Measurements from ENCODE around the gene DLGAP4.

DLGAP4 gene

GRCh38 chr20:36445847-36446246, 139.7 kb downstream of the DLGAP4 start:
- no peak for DNase-seq (ENCODE audit: low read depth in 4 of 4, low spot score in 1 of 4)

- no peak for DNase-seq (ENCODE audit: low read depth in 4 of 4, low spot score in 1 of 4)
Measured at GRCh38 chr20:36446557-36446956, 140.4 kb downstream of the DLGAP4 start.

- DNase-seq (ENCODE audit: low read depth in 4 of 4, low spot score in 1 of 4), result no peak
Measured at GRCh38 chr20:36447101-36447500, 141.0 kb downstream of the DLGAP4 start.

GRCh38 chr20:36449663-36450062, 143.5 kb downstream of the DLGAP4 start:
- DNase-seq (ENCODE audit: low read depth in 4 of 4, low spot score in 1 of 4), result no peak

- no peak for DNase-seq (ENCODE audit: low read depth in 4 of 4, low spot score in 1 of 4)
Measured at GRCh38 chr20:36454332-36454697, 148.2 kb downstream of the DLGAP4 start.

- DNase-seq (ENCODE audit: low read depth in 4 of 4, low spot score in 1 of 4), result no peak
Measured at GRCh38 chr20:36454698-36455427, 148.7 kb downstream of the DLGAP4 start.

GRCh38 chr20:36455972-36456625, 150.0 kb downstream of the DLGAP4 start:
- DNase-seq (ENCODE audit: low read depth in 4 of 4, low spot score in 1 of 4), result no peak

- DNase-seq (ENCODE audit: low read depth in 4 of 4, low spot score in 1 of 4), result peak; percentile 72 to 87 (median 80)
Measured at GRCh38 chr20:36460648-36461599, 154.8 kb downstream of the DLGAP4 start.

GRCh38 chr20:36461600-36462439, 155.7 kb downstream of the DLGAP4 start:
- DNase-seq (ENCODE audit: low read depth in 4 of 4, low spot score in 1 of 4), result peak in 2 of 4 experiments; percentile 9 to 22

GRCh38 chr20:36462440-36463211, 156.5 kb downstream of the DLGAP4 start:
- DNase-seq (ENCODE audit: low read depth in 4 of 4, low spot score in 1 of 4), result no peak

- no peak for DNase-seq (ENCODE audit: low read depth in 4 of 4, low spot score in 1 of 4)
Measured at GRCh38 chr20:36463212-36464061, 157.3 kb downstream of the DLGAP4 start.

- peak in 3 of 4 experiments; percentile 15 to 39 (median 23) for DNase-seq (ENCODE audit: low read depth in 4 of 4, low spot score in 1 of 4)
Measured at GRCh38 chr20:36465109-36466080, 159.3 kb downstream of the DLGAP4 start.

GRCh38 chr20:36466089-36466488, 159.9 kb downstream of the DLGAP4 start:
- DNase-seq (ENCODE audit: low read depth in 4 of 4, low spot score in 1 of 4), result no peak

- no peak for DNase-seq (ENCODE audit: low read depth in 4 of 4, low spot score in 1 of 4)
Measured at GRCh38 chr20:36467076-36467999, 161.2 kb downstream of the DLGAP4 start.

GRCh38 chr20:36468149-36469000, 162.2 kb downstream of the DLGAP4 start:
- DNase-seq (ENCODE audit: low read depth in 4 of 4, low spot score in 1 of 4), result no peak

GRCh38 chr20:36469973-36470372, 163.8 kb downstream of the DLGAP4 start:
- no peak for DNase-seq (ENCODE audit: low read depth in 4 of 4, low spot score in 1 of 4)
